H9 (cell line): ENCODE results near the gene IRX4. TPM values are rescaled to one million over a fixed set of nuclear protein-coding genes. Genes with fewer than 3 reads are reported as not detected.

Experiments used
- DNase-seq: peaks from one replicate; pipeline ENCODE4 v3.0.0-alpha.2; 2017
- H2AFZ ChIP-seq: one replicate; pipeline ENCODE4 v1.6.1; 2013; ENCODE audit warnings: mild to moderate bottlenecking, low read length, control low read depth, moderate library complexity
- H2AK5ac ChIP-seq: 2 replicates; pipeline ENCODE4 v1.6.1; 2013; ENCODE audit warnings: low read length, control low read depth, mixed read lengths; ENCODE audit not compliant: insufficient read length
- H2BK120ac ChIP-seq: one replicate; pipeline ENCODE4 v1.6.1; 2013; ENCODE audit warnings: low read depth, mild to moderate bottlenecking, low read length, control low read depth, inconsistent platforms; ENCODE audit not compliant: poor library complexity, severe bottlenecking
- H2BK12ac ChIP-seq: 2 replicates; pipeline ENCODE4 v1.6.1; 2013; ENCODE audit warnings: low read length, control low read depth, mixed read lengths, low read depth; ENCODE audit not compliant: insufficient read length
- H2BK15ac ChIP-seq: 2 replicates; pipeline ENCODE4 v1.6.1; 2013; ENCODE audit warnings: low read depth, low read length, control low read depth
- H2BK20ac ChIP-seq: one replicate; pipeline ENCODE4 v1.6.1; 2013; ENCODE audit warnings: low read depth, mild to moderate bottlenecking, low read length, control low read depth, inconsistent platforms; ENCODE audit not compliant: poor library complexity, severe bottlenecking
- H2BK5ac ChIP-seq: 2 replicates; pipeline ENCODE4 v1.6.1; 2013; ENCODE audit warnings: low read length, control low read depth, mixed read lengths; ENCODE audit not compliant: insufficient read length
- H3K14ac ChIP-seq: 2 replicates; pipeline ENCODE4 v1.6.1; 2013; ENCODE audit warnings: low read length, control low read depth; ENCODE audit not compliant: insufficient read depth
- H3K18ac ChIP-seq: 2 replicates; pipeline ENCODE4 v1.6.1; 2013; ENCODE audit warnings: low read depth, mild to moderate bottlenecking, mixed read lengths, low read length, control low read depth; ENCODE audit not compliant: insufficient read length
- H3K23ac ChIP-seq: 2 replicates; pipeline ENCODE4 v1.6.1; 2013; ENCODE audit warnings: low read length, control low read depth, mixed read lengths, low read depth; ENCODE audit not compliant: insufficient read length
- H3K23me2 ChIP-seq: 2 replicates; pipeline ENCODE4 v1.6.1; 2013; ENCODE audit warnings: low read depth, mild to moderate bottlenecking, mixed read lengths, low read length, control low read depth; ENCODE audit not compliant: insufficient read length, poor library complexity, severe bottlenecking
- H3K27ac ChIP-seq: 2 replicates; pipeline ENCODE4 v1.5.1; 2013; ENCODE audit warnings: low read length, control low read depth, mixed read lengths, low read depth; ENCODE audit not compliant: insufficient read length
- H3K27me3 ChIP-seq: 2 replicates; pipeline ENCODE4 v1.6.1; 2013; ENCODE audit warnings: low read length, control low read depth, inconsistent platforms; ENCODE audit not compliant: insufficient read depth
- H3K4ac ChIP-seq: 2 replicates; pipeline ENCODE4 v1.6.1; 2013; ENCODE audit warnings: low read depth, mild to moderate bottlenecking, control low read depth, inconsistent platforms, low read length, moderate library complexity
- H3K4me1 ChIP-seq: 2 replicates; pipeline ENCODE4 v1.6.1; 2013; ENCODE audit warnings: low read length, control low read depth, inconsistent platforms; ENCODE audit not compliant: insufficient read depth
- H3K4me2 ChIP-seq: 2 replicates; pipeline ENCODE4 v1.6.1; 2013; ENCODE audit warnings: low read length, control low read depth, mixed read lengths; ENCODE audit not compliant: insufficient read length, insufficient read depth
- H3K56ac ChIP-seq: 2 replicates; pipeline ENCODE4 v1.6.1; 2013; ENCODE audit warnings: low read depth, mild to moderate bottlenecking, mixed read lengths, low read length, control low read depth; ENCODE audit not compliant: insufficient read length
- H3K79me1 ChIP-seq: 2 replicates; pipeline ENCODE4 v1.6.1; 2013; ENCODE audit warnings: low read depth, mild to moderate bottlenecking, moderate library complexity, low read length, control low read depth, inconsistent platforms; ENCODE audit not compliant: insufficient read depth, poor library complexity, severe bottlenecking
- H3K79me2 ChIP-seq: 2 replicates; pipeline ENCODE4 v1.6.1; 2013; ENCODE audit warnings: low read length, control low read depth, inconsistent platforms; ENCODE audit not compliant: insufficient read depth
- H3K9ac ChIP-seq: 2 replicates; pipeline ENCODE4 v1.6.1; 2013; ENCODE audit warnings: low read length, control low read depth, mixed read lengths; ENCODE audit not compliant: insufficient read length; ENCODE audit errors: extremely low read depth
- H3K9me3 ChIP-seq: one replicate; pipeline ENCODE4 v1.6.1; 2013; ENCODE audit warnings: low read depth, low read length, inconsistent platforms; ENCODE audit not compliant: control insufficient read depth
- H3T11ph ChIP-seq: one replicate; pipeline ENCODE4 v1.6.1; 2013; ENCODE audit warnings: mild to moderate bottlenecking, low read length, control low read depth, inconsistent platforms
- H4K20me1 ChIP-seq: one replicate; pipeline ENCODE4 v1.6.1; 2013; ENCODE audit not compliant: control insufficient read depth, insufficient read length, insufficient read depth
- H4K5ac ChIP-seq: 2 replicates; pipeline ENCODE4 v1.6.1; 2013; ENCODE audit warnings: low read depth, mild to moderate bottlenecking, mixed read lengths, low read length, control low read depth; ENCODE audit not compliant: insufficient read length
- H4K8ac ChIP-seq: replicated peaks from 2 replicates; pipeline ENCODE4 v1.6.1; 2013; ENCODE audit warnings: low read length, control low read depth, mixed read lengths, low read depth; ENCODE audit not compliant: insufficient read length
- H4K91ac ChIP-seq: 2 replicates; pipeline ENCODE4 v1.6.1; 2013; ENCODE audit warnings: low read depth, mild to moderate bottlenecking, moderate library complexity, mixed read lengths, low read length, control low read depth; ENCODE audit not compliant: insufficient read length
- H3K27ac Mint-ChIP-seq, 3 experiments: 2 replicates in 2 of 3; 3 replicates in 1 of 3; pipeline ENCODE4 v1.8.0; 2020 to 2021; ENCODE audit warnings: mixed read lengths in 3 of 3, mild to moderate bottlenecking in 1 of 3, moderate library complexity in 1 of 3
- H3K27me3 Mint-ChIP-seq: 2 replicates; pipeline ENCODE4 v1.8.0; 2021; ENCODE audit warnings: low read depth, mild to moderate bottlenecking, moderate library complexity, mixed read lengths
- H3K36me3 Mint-ChIP-seq, 3 experiments: 2 replicates in 2 of 3; 3 replicates in 1 of 3; pipeline ENCODE4 v1.8.0; 2020 to 2021; ENCODE audit warnings: low read depth in 3 of 3, mixed read lengths in 3 of 3; ENCODE audit not compliant: insufficient read depth in 1 of 3
- H3K4me1 Mint-ChIP-seq, 2 experiments: 2 replicates each; pipeline ENCODE4 v1.8.0; 2020; ENCODE audit warnings: mixed read lengths in 2 of 2
- H3K4me3 Mint-ChIP-seq, 2 experiments: 2 replicates in 1 of 2; 3 replicates in 1 of 2; pipeline ENCODE4 v1.8.0; 2020 to 2021; ENCODE audit warnings: mild to moderate bottlenecking in 2 of 2, mixed read lengths in 2 of 2, moderate library complexity in 1 of 2
- H3K9me3 Mint-ChIP-seq, 2 experiments: 2 replicates in 1 of 2; 3 replicates in 1 of 2; pipeline ENCODE4 v1.8.0; 2020; ENCODE audit warnings: mild to moderate bottlenecking in 2 of 2, mixed read lengths in 2 of 2, moderate library complexity in 1 of 2
- WGBS: extraction: QIAGEN DNeasy Blood & Tissue Kit; methylation state at CpG from one replicate; pipeline ENCODE4 v1.1.7; 2013; ENCODE audit warnings: missing lambda C conversion rate, low lambda C conversion rate, mixed read lengths; ENCODE audit not compliant: insufficient read length; ENCODE audit errors: extremely low coverage; 5-methylcytosine and 5-hydroxymethylcytosine counted together
- total RNA-seq: library from RNA; stranded (reverse); gene quantifications from 2 replicates; pipeline ENCODE4 v1.2.1, GENCODE V29; 2021
- TF ChIP-seq, protein P1 (sequence below): fragments of 200-600 bp; sonication (generic); conservative IDR thresholded peaks from 3 replicates; pipeline ENCODE4 v1.8.0; 2021; ENCODE audit warnings: antibody characterized with exemption, mild to moderate bottlenecking

Gene IRX4
- total RNA-seq, 1 experiment from 2014 or later: 3.2 TPM

DNA sequence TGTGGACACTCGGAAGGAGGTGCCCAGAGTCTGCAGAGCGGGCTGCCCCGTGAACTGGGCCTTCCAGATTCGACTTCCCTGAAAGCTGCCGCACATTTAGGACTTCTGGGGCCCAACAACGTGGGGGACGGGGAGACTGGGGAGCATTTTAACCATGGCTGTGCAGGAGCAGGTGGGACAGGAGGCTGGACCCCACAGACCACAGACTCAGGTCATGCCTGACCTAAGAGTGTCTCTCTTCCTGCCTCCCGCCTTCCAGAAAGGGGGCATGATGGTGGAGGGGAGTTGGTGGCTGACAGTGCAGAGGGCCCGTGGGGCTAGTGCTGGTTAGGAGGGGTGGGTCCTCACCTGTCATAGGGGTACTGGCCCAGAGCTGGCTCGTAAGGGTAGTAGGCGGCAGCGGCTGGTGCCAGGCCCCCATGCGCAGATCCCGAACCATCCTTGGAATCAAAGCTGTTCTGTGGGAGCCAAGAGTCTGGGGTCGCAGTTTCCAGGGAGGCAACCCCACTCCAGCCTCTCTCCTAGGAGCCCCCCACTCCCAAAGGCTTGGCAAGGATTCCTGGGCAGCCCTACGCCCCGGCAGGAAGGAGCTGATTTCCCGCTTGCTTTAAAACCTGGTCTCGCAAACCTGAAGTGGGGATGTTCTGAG lies 2.2 kb downstream of the IRX4 start:
- Histone ChIP-seq H3K27me3 (peaks cover 76% of the 10 kb centered on the region), H2BK20ac (no peak overlapping the region), H2AK5ac (no peak overlapping the region), H2AFZ (no peak overlapping the region), H3K18ac (no peak overlapping the region), H4K8ac (no peak overlapping the region), H4K91ac (no peak overlapping the region), H3K14ac (no peak overlapping the region), H3K4me1 (no peaks in the 10 kb centered on the region), H3K56ac (no peak overlapping the region), H3K23me2 (peaks cover 23% of the 10 kb centered on the region), H3K4ac (no peak overlapping the region), H3K4me2 (no peak overlapping the region), H3K27ac (no peak overlapping the region), H3K9ac (no peak overlapping the region), H2BK12ac (no peak overlapping the region), H3K79me1 (no peaks in the 10 kb centered on the region), H4K5ac (no peak overlapping the region), H3K23ac (no peak overlapping the region), H3K9me3 (no peaks in the 10 kb centered on the region), H4K20me1 (no peaks in the 10 kb centered on the region), H3T11ph (no peak overlapping the region), H2BK15ac (no peak overlapping the region), H2BK120ac (no peak overlapping the region), H3K79me2 (no peaks in the 10 kb centered on the region), H2BK5ac (no peak overlapping the region)
- DNase-seq: no peak
- Mint-ChIP-seq H3K4me3 (peak overlapping the region in 1 of 2 experiments; percentile 31; a peak in 2 of 5 replicates), H3K27ac (no peak overlapping the region), H3K36me3 (peaks cover 0 to 12% (median 0%) of the 10 kb centered on the region in 3 experiments; a peak in 4 of 7 replicates), H3K9me3 (peaks cover 4% of the 10 kb centered on the region in 2 experiments), H3K4me1 (peaks cover 17 to 33% of the 10 kb centered on the region in 2 experiments), H3K27me3 (peaks cover 88% of the 10 kb centered on the region)
- no CpG with 5 or more reads among the region's 19 CpGs for WGBS
- TF ChIP-seq, protein P1, sequence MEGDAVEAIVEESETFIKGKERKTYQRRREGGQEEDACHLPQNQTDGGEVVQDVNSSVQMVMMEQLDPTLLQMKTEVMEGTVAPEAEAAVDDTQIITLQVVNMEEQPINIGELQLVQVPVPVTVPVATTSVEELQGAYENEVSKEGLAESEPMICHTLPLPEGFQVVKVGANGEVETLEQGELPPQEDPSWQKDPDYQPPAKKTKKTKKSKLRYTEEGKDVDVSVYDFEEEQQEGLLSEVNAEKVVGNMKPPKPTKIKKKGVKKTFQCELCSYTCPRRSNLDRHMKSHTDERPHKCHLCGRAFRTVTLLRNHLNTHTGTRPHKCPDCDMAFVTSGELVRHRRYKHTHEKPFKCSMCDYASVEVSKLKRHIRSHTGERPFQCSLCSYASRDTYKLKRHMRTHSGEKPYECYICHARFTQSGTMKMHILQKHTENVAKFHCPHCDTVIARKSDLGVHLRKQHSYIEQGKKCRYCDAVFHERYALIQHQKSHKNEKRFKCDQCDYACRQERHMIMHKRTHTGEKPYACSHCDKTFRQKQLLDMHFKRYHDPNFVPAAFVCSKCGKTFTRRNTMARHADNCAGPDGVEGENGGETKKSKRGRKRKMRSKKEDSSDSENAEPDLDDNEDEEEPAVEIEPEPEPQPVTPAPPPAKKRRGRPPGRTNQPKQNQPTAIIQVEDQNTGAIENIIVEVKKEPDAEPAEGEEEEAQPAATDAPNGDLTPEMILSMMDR: no peak
